ENCODE measurements around the gene CHST11.

The CHST11 gene

DNA sequence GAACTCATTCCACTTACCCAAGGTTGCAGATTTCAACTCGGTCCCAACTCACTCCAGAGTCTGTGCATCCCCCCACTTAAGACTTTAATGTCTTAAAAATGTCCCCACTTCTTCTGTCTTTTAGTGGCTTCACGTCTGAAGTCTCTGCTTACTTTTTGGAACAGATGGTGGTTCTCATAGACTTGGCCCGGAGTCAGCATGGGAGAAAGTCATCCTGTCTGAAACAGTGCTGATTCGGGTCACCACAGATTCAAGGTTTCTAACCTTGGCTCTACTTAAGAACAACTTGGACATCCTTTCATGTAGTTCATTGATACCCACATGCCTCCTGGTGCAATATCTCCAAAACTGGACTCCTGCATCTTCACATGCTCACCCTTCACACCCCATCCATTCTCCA lies 26.0 kb downstream of the CHST11 start:
- DNase-seq (ENCODE audit: low read depth) = no peak

DNA sequence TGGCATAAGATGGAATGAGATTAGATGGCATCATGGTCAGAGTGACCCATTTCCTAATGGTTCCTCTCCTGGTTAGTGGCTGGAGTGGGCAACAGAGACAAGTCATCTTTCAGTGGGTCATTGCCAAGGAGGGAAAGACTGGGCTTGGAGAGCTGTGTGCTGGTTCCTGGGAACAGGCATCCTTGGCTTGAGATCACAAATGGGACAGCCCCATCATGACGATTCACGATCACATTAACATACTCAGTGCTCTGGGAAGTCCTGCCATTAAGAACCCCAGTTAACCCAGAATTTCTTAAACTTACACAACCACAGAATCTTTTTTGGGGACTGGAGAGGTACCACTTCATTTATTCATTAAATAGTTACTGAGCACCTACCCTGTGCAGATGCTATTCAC lies 27.3 kb downstream of the CHST11 start:
- no peak for DNase-seq (ENCODE audit: low read depth)

DNA sequence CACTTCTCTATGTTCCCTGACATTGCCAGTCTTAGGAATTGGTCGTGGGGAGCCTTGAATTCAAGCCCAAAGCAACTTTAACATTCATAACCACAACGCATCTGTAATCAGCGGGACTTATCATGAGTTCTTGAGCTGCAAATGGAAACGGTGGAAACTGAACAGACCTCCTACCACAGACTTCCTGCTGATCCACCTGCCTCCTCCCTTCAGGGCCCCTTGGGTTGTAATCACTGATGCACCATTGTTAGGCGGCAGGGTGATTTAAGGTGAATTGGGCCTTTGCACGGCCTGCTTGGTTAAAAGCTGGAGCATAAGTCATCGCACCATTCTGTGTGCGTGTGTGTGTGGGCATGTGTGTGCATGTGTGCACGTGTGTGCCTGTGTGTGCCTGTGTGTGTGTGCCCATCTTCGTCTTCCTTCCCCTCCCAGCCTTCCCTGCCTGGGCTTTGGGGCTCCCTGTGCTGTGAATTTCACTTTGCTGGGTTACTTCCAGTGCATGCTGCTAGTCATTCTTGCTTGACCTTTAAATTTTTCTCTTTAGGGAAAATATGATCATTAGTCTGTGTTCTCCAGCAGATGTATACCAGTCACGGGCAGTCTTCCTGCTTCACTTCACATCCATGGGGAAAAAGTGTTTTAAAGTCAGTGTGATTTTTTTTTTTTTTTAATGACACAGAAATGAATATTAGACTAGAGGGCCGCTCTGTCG lies 29.1 kb downstream of the CHST11 start:
- no peak for DNase-seq (ENCODE audit: low read depth)

DNA sequence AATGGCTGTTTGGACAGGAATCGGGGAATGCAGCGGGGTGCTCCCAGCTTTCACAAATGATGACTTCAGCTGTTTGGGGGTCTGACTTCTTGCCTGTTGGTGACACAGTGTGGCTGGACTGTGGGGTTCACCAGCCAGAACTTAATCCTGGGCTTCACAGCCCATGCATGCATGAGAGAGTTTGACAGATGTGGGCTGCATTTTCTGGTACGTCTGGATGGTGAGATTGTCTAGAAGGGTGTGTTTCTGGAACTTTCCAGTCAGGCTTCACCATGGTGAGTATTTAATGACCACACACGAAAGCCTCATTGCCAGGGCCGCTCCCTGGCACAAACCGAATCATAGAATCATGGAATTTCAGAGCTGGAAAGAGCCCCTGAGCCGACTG lies 29.6 kb downstream of the CHST11 start:
- no peak for DNase-seq (ENCODE audit: low read depth)

DNA sequence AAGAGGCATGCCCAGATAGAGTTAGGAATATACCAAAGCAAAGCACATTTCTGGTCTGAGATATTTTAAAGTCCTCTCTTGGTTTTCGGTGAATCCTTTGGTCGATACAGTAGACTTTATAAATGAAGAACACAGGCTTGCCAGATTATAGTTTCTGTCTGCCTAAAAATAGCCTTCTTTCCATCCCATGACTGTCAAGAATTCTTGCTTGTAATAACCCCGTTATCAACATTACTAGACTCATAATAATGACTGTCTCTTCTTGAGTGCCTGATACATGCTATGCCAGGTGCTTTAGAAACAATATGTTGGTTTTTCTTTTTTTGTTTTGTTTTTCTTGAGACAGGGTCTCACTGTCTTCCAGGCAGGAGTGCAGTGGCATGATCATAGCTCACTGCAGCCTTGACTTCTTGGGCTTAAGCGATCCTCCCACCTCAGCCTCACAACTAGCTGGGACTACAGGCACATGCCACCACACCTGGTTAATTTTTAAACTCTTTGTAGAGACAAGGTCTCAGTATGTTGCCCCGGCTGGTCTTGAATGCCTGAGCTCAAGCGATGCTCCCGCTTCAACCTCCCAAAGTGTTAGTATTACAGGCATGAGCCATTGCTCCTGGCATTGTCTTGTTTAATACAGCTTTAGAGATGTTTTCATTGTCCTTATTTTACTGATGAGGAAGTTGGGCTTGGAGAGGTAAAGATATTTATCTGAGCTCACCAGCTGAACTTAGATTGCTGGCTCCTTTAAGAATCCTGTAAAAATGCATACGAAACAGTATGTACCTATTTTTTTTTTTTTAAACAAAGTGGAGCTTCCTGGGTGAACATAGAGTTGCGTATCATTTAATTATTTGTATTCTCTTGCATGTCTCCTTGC lies 30.4 kb downstream of the CHST11 start:
- DNase-seq (ENCODE audit: low read depth) = no peak

DNA sequence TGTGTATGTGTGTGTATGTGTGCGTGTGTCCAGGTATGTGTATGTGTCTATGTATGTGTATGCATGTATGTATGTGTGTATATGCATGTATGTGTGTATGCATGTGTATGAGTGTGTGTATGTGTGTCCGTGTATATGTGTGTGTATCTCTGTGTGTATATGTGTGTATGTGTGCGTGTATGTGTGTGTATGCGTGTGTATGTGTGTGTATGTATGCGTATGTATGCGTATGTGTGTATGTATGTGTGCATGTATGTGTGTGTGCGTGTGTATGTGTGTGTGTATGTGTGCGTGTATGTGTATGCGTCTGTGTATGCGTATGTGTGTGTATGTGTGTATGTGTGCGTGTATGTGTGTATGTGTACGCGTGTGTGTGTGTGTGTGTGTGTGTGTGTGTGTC lies 31.6 kb downstream of the CHST11 start:
- DNase-seq (ENCODE audit: low read depth) = no peak

DNA sequence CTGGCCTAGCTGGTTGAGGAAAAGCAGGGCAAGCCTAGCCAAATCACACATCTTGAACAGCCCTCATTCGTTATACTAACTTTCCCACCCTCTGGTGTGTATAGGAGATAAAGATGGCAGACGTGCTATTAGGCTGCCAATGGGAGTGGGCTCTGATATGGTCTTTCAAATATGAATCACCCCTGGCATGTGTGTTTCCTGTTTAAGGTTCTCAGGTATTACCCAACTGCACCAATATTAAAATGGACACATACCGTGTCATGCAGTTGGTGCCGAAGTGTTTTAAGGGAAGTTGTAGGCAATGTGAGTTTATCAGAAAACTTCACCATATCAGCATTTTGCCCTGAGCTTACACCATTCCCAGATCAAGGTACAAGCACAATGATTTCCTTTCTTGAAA lies 33.4 kb downstream of the CHST11 start:
- DNase-seq (ENCODE audit: low read depth) = no peak

DNA sequence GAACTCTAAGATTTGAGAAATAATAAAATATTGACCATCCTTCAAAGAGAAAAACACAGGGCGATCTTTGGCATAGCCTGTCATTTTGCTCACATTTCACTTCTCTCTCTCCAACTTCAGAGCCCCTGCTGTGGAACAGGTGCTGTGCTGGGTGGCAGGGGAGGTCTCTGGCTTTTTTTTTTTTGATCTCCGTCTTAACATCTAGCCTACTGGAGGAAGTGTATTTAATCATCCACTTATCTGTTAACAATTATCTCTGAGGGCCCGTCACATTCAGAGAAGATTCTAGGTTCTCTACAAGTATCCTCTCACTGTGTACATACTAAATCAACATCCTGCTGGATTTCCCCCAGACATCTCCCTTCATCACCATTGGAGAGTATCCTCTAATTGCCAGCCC lies 34.1 kb downstream of the CHST11 start:
- DNase-seq (ENCODE audit: low read depth) = no peak

DNA sequence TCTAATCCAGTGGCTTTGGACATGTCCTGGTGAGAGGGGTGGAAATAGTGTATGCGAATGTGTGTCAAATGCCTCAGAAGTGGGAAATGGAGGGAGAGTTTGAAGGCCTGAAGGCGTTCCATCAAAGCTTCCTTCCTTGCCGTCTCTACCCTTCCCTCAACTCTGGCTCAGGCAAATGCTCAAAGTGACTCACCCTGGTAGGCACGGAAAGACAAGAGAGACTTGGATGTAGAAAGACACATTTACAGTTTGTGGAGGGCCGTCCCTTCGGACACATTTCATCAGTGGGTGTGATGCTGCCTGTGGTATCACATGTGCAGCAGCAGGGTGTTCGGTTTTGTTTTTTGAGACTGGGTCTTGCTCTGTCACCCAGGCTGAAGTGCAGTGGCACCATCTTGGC lies 36.7 kb downstream of the CHST11 start:
- DNase-seq (ENCODE audit: low read depth) = no peak

DNA sequence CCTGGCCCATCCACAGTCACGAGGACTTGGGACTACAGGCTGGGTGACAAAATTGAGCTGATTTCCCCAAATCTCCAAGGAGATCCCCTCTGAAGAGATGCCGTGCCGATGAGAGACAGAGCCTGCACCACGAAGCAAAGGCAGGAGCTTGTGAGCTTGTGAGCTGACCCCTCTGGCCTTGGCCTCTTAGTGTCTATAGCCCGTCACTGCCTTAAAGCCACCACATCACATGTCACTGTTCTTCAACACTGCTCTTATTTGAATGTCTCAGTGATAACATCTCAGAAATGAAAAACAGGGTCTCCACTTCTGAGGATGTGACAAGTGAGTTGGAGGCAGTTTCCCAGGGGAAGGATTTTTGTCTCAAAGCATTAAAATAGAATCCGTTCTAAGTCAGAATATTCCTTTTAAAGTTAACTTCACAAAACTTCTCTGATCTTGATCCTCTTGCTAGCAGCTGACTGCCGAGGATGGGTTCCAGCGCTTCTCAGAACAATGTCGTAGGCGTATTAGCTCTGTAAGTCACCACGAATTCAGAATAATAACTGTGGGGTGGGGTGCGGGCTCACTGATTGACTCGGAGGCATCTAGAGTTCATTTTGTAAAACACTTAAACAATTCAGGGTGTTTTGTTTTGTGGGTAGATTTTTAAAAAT lies 37.5 kb downstream of the CHST11 start:
- peak; percentile 66 for DNase-seq (ENCODE audit: low read depth)

DNA sequence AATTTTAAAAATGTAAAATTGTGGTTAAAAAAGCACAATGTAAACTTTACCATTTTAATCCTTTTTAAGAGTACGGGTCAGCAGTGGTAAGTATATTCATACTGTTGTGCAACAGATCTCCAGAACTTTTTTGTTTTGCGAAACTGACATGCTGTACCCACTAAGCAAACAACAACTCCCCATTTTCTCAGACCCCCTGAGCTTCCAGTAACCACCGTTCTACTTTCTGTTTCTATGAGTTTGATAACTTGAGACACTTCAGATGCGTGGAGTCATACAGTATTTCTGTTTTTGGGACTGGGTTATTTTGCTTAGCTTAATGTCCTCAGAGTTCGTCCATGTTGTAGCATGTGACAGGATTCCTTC lies 38.0 kb downstream of the CHST11 start:
- no peak for DNase-seq (ENCODE audit: low read depth)

DNA sequence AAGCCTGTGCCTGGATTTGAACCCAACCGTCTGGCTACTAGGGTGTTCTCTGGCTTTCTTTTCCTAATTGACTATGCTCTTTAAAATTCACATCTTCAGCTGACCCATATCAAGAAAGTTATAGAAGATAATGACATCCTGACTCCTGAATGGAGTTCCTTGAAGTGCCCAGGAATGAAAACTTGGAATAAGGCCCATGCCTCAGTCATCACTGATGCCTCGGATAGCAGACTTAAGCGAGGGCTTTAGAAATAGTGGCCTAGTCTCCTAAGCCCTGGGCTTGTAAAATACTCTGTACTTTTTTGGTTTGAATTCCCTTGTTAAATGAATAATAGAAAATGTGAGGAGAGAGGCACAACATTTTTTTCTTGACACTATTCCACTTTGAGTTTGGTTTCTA lies 39.0 kb downstream of the CHST11 start:
- no peak for DNase-seq (ENCODE audit: low read depth)

DNA sequence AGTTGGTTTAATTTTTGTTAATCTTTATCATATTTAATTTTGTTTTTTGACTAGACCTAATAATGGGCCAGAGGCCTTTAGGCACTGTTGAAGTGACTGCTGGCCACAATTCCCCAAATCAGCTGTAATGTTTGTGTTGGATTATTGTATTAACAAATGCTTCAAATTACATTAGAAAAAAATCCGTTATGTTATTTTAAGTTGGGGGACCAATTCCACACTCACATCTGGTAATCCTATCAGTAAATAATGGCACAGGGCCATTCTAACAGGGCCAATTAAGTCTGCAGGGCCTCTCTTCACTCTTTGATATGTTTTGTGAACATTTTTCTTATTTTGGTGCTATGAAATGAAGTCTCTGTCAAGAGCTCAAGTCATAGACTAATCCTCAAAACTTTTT lies 39.6 kb downstream of the CHST11 start:
- DNase-seq (ENCODE audit: low read depth) = no peak

DNA sequence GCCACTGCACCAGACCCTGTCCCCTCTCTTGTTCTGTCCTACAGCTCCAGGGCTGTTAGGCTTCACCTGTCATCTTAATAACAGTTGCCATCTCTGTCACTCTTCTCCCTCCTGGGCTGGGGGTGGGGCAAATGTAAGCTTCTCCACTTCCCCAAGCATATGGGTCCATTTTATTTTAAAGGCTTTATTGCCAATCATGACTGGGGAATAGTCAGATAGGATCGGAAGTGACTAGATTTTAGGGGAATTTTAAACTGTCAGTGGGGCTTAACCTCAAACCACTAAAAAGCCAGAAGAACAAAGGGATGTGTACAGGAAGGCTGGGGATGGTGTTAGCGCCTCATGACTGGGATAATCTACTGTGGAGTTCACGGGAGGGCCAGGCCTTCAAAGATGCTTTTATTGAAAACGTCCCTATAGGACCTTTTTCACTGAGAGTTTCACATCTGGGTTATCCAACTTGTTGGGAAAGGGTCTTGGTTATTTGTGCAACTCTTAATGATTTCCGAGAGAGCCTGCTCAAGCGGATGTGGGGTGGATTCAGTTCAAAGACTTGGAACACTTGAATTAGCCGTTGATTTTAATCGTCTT lies 41.6 kb downstream of the CHST11 start:
- no peak for DNase-seq (ENCODE audit: low read depth)

DNA sequence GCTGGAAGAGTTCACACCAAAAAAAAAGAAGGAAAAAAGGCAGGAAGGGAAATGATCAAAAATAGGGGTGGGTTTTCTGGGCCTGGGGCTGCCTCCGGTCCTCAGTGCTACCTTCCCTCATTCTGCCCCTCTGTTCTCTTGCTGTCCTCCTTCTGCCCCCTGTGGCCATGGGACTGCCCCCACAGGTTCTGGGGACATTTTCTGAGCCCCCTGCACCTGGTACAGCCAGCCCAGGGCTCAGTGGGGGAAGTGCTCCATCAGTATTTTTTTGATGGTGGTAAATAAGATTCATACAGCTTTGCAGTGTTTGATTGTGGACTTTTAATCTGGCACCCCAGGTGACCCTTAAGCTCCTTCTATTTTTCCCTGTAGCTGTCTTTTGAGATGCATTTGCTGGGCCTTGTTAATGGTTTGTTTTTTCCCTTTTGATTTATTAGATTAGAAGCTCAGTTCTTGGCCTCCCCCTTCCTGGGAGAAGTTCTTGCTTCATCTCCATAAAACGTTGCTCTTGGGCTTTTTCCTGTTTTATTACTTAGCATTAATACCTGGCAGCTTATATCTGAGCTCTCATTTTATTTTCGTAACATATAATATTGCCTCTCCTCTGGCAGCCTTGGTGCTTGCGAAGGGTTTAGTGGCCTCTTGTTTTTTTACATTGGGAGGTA lies 43.1 kb downstream of the CHST11 start:
- no peak for DNase-seq (ENCODE audit: low read depth)

DNA sequence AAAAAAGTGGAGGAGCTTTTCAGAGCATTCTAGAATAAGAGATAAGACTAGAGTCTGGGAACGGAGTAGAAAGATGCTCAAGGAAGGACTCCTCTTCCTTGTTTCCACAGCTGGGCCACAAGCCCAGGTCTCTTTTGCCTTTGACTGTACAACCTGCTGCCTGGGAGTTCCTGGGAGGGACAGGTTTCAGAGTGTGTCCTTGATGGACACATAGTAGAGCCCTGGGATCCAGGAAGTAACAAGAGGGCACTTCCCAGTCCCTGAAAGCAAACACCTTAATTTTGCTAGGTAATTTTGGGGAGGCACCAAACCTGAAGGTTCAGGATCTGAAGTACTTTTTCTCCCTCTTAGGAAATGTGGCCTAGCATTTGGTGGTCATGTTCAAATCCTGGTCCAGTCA lies 44.4 kb downstream of the CHST11 start:
- no peak for DNase-seq (ENCODE audit: low read depth)

DNA sequence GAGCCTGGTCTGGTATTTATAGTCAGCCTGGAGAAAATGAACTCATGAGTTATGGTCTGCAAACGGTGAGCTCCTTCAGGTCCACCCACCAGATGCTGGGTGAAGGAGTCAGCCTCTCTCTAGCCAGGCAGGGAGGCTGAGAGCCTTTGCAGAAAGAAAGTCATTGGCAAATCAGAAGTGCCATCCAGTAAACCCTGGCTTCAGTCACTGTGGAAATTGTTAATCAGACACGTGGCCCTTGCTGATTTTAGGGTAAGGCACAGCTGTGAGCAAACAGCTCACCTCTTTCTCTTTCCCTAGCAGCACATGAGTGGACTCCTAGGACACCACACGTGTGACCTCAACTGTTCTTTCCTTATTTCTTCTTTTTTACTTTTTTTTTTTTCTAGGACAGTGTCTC lies 44.9 kb downstream of the CHST11 start:
- no peak for DNase-seq (ENCODE audit: low read depth)

DNA sequence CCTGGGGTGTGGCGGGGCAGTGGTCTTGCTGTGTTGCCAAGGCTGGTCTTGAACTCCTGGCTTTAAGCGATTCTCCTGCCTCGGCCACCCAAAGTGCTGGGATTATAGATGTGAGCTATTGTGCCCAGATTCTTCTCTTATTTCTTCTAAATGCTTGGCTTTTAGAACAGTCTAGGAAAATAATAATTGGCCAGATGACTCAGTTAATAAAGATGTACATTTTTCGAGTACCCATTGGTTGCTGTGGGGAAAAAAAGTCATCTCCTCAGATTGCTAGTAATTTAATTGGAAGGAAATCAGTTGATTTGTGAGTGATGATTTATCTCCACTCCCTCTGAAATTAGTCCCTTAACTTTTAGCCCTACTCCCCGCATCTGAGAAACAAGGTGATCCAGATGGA lies 45.5 kb downstream of the CHST11 start:
- no peak for DNase-seq (ENCODE audit: low read depth)

DNA sequence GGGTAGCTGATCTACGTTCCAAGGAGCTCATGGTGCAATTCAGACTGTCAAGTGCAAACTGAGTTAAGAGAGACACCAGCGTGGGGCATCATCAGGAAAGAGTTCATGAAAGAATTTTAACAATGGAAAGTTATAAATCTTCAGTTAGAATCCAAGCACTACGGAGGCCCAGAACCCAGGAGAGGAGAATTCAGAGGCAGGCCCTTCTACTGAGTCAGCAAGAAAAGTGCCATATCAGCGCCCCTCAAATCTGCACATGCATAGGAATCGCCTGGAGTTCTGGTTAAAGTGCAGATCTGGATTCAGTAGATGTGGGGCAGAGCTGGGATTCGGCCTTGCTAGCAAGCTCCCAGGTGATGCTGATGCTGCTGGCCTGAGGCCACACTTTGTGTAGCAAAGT lies 45.9 kb downstream of the CHST11 start:
- no peak for DNase-seq (ENCODE audit: low read depth)

DNA sequence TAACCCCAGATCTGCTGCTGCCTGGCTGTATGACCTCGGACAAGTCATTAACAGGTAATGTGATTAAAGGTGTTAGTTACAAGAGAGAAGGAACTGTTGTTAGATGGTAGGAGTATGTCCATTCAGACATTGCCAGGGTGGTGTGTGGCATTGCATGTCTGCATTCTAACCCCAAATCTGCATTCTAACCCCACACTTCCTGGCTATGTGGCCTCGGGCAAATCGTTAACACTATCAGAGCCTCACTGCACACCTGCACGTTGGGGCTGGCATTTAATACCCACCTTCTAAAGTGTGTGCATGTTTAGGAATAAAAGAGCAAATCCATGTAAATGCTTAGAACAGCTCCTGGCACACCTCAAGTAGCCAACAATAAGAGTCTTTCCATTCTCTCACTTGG lies 46.4 kb downstream of the CHST11 start:
- DNase-seq (ENCODE audit: low read depth) = no peak

DNA sequence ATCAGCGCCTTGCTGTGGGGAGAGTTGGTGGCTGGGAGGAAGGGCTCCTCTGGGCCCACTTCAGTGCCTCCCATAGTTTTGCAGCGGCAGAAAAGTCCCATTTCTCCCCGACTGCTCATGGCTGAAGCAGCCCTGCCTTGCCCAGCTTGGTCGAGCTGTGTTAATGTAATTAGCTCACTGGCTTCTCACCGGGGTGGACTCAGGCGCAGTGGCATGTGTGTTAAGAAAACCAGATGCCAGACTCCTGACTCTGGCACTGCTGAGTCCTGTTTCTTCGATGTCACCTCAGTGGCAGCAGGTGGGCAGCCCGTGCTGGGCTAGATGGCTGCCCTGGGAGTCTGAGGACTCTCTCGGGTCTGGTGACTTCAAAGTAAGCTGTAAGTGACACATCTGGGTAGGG lies 47.4 kb downstream of the CHST11 start:
- DNase-seq (ENCODE audit: low read depth) = no peak

DNA sequence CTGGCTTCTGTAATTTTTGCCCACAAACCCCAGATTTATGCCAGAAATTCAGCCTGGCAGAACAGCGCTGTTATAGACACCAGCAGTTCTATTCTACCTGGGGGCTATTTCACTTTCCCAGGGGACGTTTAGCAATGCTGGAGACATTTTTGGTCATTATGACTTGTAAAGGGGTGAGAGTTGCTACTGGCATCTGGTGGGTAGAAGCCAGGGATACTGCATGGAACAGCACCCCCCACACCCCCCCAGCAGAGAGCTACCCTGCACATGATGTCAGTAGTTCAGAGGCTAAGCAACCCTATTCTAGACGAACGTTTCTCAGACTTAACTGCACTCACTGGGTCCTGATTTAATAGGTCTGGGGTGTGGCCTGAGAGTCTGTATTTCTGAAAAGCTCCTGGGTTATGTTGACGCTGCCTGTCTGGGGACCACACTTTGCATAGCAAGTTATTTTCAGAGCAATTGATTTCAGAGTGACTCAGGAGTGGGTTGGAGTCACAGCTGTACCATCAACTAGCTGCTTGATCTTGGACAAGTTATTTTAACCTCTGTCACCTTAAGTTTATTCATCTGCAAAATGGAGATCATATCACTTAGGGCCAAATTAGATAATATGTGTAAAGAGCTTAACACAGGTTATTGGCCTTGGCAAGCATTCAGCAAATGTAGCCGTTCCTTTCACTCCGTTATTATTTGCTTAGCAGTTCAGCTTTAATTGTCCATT lies 48.5 kb downstream of the CHST11 start:
- DNase-seq (ENCODE audit: low read depth) = no peak
